Measurements from ENCODE around the gene OR1D5. TPM values are rescaled to one million over a fixed set of nuclear protein-coding genes. Genes with fewer than 3 reads are reported as not detected.

The OR1D5 gene
- total RNA-seq, 1 experiment from 2014 or later: not detected

DNA sequence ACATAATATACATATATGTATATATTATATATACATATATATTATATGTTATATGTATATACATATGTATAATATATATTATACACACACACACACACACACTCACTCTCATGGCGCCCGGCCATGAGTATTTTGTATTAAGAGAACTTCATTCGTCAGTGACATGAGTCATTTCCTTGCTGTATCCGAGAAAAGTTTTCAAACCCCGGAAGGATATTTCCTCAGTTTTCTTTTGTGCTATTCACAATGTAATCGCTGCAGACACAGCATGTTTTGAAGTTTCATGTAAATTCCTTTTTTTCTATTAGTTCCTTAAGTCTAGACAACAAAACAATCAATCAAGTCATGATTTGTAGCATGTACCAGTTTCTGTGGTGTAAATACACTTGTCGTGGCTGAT is 33.3 kb downstream of the OR1D5 start:
- DNase-seq: no peak

More for the DNA sequence above, 33.3 kb downstream of the OR1D5 start:
- no peak overlapping the region for H3K9ac ChIP-seq (ENCODE audit: extremely low read depth, insufficient read length, low read length)
- H3K4me2 ChIP-seq (ENCODE audit: insufficient read depth, insufficient read length, low read length): no peak overlapping the region
- H3K23ac ChIP-seq (ENCODE audit: insufficient read length, low read depth, low read length): no peak overlapping the region
- H2BK15ac ChIP-seq (ENCODE audit: low read depth, low read length): no peak overlapping the region
- TF ChIP-seq CTCF (conservative IDR thresholded peaks at IDR 0.05): no peak
- H2BK120ac ChIP-seq (ENCODE audit: low read depth, low read length, poor library complexity, severe bottlenecking): no peak overlapping the region
- H4K8ac ChIP-seq (replicated peaks; ENCODE audit: insufficient read length, low read depth, low read length): no peak overlapping the region
- Mint-ChIP-seq H3K9me3 (no peaks in the 10 kb centered on the region), H3K4me3 (no peak overlapping the region), H3K27me3 (ENCODE audit: low read depth) (no peaks in the 10 kb centered on the region), H3K27ac (no peak overlapping the region), H3K4me1 (no peaks in the 10 kb centered on the region), H3K36me3 (ENCODE audit: insufficient read depth in 1 of 3, low read depth in 3 of 3) (peaks cover 9 to 30% (median 26%) of the 10 kb centered on the region in 3 experiments; a peak in 6 of 7 replicates)
- no peak overlapping the region for H2BK12ac ChIP-seq (ENCODE audit: insufficient read length, low read depth, low read length)
- H2AFZ ChIP-seq (ENCODE audit: low read length): no peak overlapping the region
- no peak overlapping the region for H3K14ac ChIP-seq (ENCODE audit: insufficient read depth, low read length)
- no peak overlapping the region for H4K5ac ChIP-seq (ENCODE audit: insufficient read length, low read depth, low read length)
- no peak overlapping the region for H3K27ac ChIP-seq (ENCODE audit: insufficient read length, low read depth, low read length)
- H3K4ac ChIP-seq (ENCODE audit: low read depth, low read length): no peak overlapping the region
- no peaks in the 10 kb centered on the region for H4K20me1 ChIP-seq (ENCODE audit: control insufficient read depth, insufficient read depth, insufficient read length)
- H3K79me2 ChIP-seq (ENCODE audit: insufficient read depth, low read length): no peaks in the 10 kb centered on the region
- H3K18ac ChIP-seq (ENCODE audit: insufficient read length, low read depth, low read length): no peak overlapping the region
- H3K9me3 ChIP-seq (ENCODE audit: control insufficient read depth, low read depth, low read length): no peaks in the 10 kb centered on the region
- H3K56ac ChIP-seq (ENCODE audit: insufficient read length, low read depth, low read length): no peak overlapping the region
- H3K23me2 ChIP-seq (ENCODE audit: insufficient read length, low read depth, low read length, poor library complexity, severe bottlenecking): no peaks in the 10 kb centered on the region
- no peaks in the 10 kb centered on the region for H3K27me3 ChIP-seq (ENCODE audit: insufficient read depth, low read length)
- no peaks in the 10 kb centered on the region for H3K4me1 ChIP-seq (ENCODE audit: insufficient read depth, low read length)
- H3T11ph ChIP-seq (ENCODE audit: low read length): no peak overlapping the region
- no peaks in the 10 kb centered on the region for H3K79me1 ChIP-seq (ENCODE audit: insufficient read depth, low read depth, low read length, poor library complexity, severe bottlenecking)
- H2AK5ac ChIP-seq (ENCODE audit: insufficient read length, low read length): no peak overlapping the region
- no peak overlapping the region for H2BK20ac ChIP-seq (ENCODE audit: low read depth, low read length, poor library complexity, severe bottlenecking)
- H4K91ac ChIP-seq (ENCODE audit: insufficient read length, low read depth, low read length): no peak overlapping the region
- H2BK5ac ChIP-seq (ENCODE audit: insufficient read length, low read length): no peak overlapping the region
- no CpG with 5 or more reads among the region's 7 CpGs for WGBS (ENCODE audit: extremely low coverage, insufficient read length, low lambda C conversion rate)

All from H9 (cell line).